WERI-Rb-1 (cell line): ENCODE data around the gene KIRREL3.

Experiments
- DNase-seq: peaks from one replicate; pipeline ENCODE4 v3.0.0-alpha.2; 2020
- H3K27ac ChIP-seq: fragments of 250-450 bp; sonication (Bioruptor Pico); 2 replicates; pipeline ENCODE4 v1.5.1; 2020; ENCODE audit warnings: mild to moderate bottlenecking, moderate library complexity
- H3K27me3 ChIP-seq: fragments of 250-450 bp; sonication (Bioruptor Pico); 2 replicates; pipeline ENCODE4 v1.5.1; 2021; ENCODE audit warnings: mild to moderate bottlenecking, low read depth, moderate library complexity; ENCODE audit not compliant: insufficient read depth, severe bottlenecking
- H3K36me3 ChIP-seq: fragments of 250-450 bp; sonication (Bioruptor Pico); 2 replicates; pipeline ENCODE4 v1.5.1; 2020; ENCODE audit warnings: mild to moderate bottlenecking, moderate library complexity
- H3K4me3 ChIP-seq: 2 replicates; pipeline ENCODE4 v1.5.1; 2011; ENCODE audit warnings: low read depth, mild to moderate bottlenecking, control low read depth, low read length
- H3K9me3 ChIP-seq: fragments of 250-450 bp; sonication (Bioruptor Pico); 2 replicates; pipeline ENCODE4 v1.5.1; 2021; ENCODE audit warnings: mild to moderate bottlenecking, moderate library complexity; ENCODE audit not compliant: severe bottlenecking
- CTCF ChIP-seq: IDR thresholded peaks from 2 replicates; pipeline ENCODE4 v1.5.1; 2011; ENCODE audit warnings: low read depth, mild to moderate bottlenecking, control low read depth, inconsistent platforms, low read length

Gene KIRREL3

DNA sequence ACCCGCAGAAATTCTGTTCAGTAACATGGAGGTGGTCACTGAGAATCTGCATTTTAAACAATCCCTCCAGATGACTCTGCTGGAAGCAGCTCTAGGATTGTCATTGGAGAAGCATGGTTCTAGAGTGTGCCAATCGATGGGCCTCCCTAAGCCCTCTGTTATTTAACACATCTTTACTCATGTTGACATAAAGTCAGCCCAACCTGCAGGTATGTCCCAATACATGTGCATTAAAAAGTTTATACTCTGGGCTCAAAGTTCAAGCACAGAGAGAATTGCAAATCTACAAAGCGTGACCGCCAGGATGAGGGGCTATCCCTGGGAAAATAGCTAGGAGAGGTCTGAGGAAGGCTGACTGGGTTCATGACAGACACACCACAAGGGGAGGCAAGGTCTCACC lies 116.4 kb downstream of the KIRREL3 start:
- Histone ChIP-seq H3K9me3 (no peaks in the 10 kb centered on the region), H3K27me3 (no peaks in the 10 kb centered on the region), H3K4me3 (no peak overlapping the region), H3K36me3 (no peaks in the 10 kb centered on the region), H3K27ac (no peak overlapping the region)
- no peak for TF ChIP-seq CTCF
- DNase-seq: no peak

- H3K4me3 ChIP-seq: no peak overlapping the region
- no peak overlapping the region for H3K27ac ChIP-seq
- no peaks in the 10 kb centered on the region for H3K9me3 ChIP-seq
- no peaks in the 10 kb centered on the region for H3K27me3 ChIP-seq
- no peak for DNase-seq
- no peaks in the 10 kb centered on the region for H3K36me3 ChIP-seq
- no peak for TF ChIP-seq CTCF
These were observed 119.7 kb downstream of the KIRREL3 start for GRCh38 chr11:126880872-126881271.

DNA sequence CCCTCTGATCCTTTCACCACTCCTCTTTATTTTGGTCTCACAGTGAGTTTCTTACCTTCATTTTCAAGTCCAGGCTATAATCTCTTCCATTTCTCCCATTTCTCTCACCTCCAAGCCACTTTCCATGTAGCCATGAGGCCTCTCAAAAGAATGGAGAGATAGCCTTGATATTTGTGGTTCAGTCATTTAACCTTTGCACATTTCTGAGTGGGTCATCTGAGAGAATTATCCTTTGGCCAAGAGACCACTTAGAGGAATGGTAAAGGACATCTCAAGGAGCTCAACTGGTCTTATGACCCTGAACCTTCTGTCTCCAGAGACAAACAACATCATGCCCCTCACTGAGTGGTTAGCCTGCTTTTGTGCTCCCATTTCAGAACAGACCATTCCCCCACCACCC lies 121.1 kb downstream of the KIRREL3 start:
- no peak for DNase-seq
- H3K27ac ChIP-seq: no peak overlapping the region
- H3K36me3 ChIP-seq: no peaks in the 10 kb centered on the region
- no peak overlapping the region for H3K4me3 ChIP-seq
- no peak for TF ChIP-seq CTCF
- H3K27me3 ChIP-seq: no peaks in the 10 kb centered on the region
- H3K9me3 ChIP-seq: no peaks in the 10 kb centered on the region

DNA sequence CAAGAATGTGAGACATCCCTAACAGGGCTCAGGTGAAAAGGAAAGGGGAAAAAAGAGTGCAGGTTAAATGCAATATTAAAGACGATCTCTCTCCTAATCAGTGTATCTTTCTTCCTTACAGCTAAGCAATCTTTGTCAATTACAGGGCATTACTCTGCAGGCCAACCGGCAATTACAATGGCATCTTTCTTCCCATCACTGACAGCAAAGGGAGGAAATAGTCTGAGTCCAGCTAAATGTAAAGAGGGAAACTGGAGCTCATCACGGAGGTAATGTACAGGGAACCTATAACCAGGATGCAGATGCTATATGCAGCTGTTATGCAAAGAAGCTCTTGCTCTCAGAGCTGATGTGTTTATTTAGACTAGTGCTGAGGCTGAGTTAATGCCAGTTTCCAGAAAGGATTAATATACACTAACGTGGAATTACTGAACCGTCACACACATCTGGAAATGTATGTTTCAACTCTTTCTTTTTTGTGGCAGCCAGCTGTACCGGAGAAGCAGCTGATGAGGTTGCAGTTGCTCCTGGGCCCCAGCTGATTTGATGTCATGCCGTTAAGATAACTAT lies 121.6 kb downstream of the KIRREL3 start:
- Histone ChIP-seq H3K9me3 (no peaks in the 10 kb centered on the region), H3K27me3 (no peaks in the 10 kb centered on the region), H3K4me3 (no peak overlapping the region), H3K36me3 (no peaks in the 10 kb centered on the region), H3K27ac (no peak overlapping the region)
- DNase-seq: no peak
- no peak for TF ChIP-seq CTCF

- no peak overlapping the region for H3K27ac ChIP-seq
- no peaks in the 10 kb centered on the region for H3K9me3 ChIP-seq
- H3K36me3 ChIP-seq: no peaks in the 10 kb centered on the region
- H3K27me3 ChIP-seq: no peaks in the 10 kb centered on the region
- DNase-seq: peak; percentile 38
- no peak overlapping the region for H3K4me3 ChIP-seq
- TF ChIP-seq CTCF: peak; percentile 67
These were observed 125.7 kb downstream of the KIRREL3 start for GRCh38 chr11:126874831-126875230.

DNA sequence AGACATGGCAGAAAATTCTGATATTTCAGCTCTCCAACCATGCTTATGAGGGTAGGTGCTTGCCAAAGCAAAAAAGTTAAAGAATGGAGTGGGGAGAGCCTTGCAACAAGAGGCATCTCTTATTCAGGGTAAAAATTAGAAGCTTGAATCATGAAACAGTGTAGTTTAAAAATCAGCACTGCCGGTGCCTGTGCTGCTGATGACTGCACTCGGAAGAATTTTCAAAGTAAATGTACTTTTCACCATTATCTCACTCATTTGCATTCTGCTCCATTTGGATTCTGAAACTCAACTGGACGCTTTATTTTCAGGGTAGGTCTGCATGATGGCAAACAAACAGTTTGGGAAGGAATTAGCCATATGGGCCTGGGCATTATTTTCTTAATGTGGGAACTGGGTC lies 126.3 kb downstream of the KIRREL3 start:
- no peaks in the 10 kb centered on the region for H3K9me3 ChIP-seq
- H3K27ac ChIP-seq: no peak overlapping the region
- H3K36me3 ChIP-seq: no peaks in the 10 kb centered on the region
- DNase-seq: no peak
- H3K4me3 ChIP-seq: no peak overlapping the region
- no peak for TF ChIP-seq CTCF
- no peaks in the 10 kb centered on the region for H3K27me3 ChIP-seq
